Caco-2 (cell line): ENCODE measurements around the gene C1orf35. TPM values are rescaled to one million over a fixed set of nuclear protein-coding genes. Genes with fewer than 3 reads are reported as not detected.
"Not testable (repeated sequence)": the region's sequence is repeated elsewhere in the genome, so short reads cannot be mapped to it uniquely, and the experiment has no call there.

Experiments
- BruUV-seq: library from RNA; stranded (reverse); fragments of 400-500 nt; replicated peaks from 2 replicates; lab custom pipeline; 2021; lab: Mats Ljungman, UMichigan
- CTCF ChIA-PET: fragments of 300-600 bp; sonication (Branson Sonifier 250); formaldehyde crosslinking; loops from one replicate; lab custom pipeline; 2022; ENCODE audit warnings: antibody characterized with exemption; lab: Charles Lee
- POLR2A ChIA-PET: fragments of 300-600 bp; sonication (Branson Sonifier 250); formaldehyde crosslinking; loops from one replicate; lab custom pipeline; 2022; ENCODE audit warnings: antibody characterized with exemption; lab: Charles Lee
- DNase-seq, 2 experiments: peaks; one replicate each; pipeline versions ENCODE4 v3.0.0 to v3.0.0-alpha.2; 2020 to 2022
- H3K27me3 ChIP-seq: replicated peaks from 2 replicates; pipeline ENCODE4 v1.6.0; 2011; ENCODE audit warnings: low read length; ENCODE audit not compliant: control insufficient read depth, insufficient read depth
- H3K36me3 ChIP-seq: 2 replicates; pipeline ENCODE4 v1.5.1; 2011; ENCODE audit warnings: low read length; ENCODE audit not compliant: control insufficient read depth, insufficient read depth
- H3K4me1 ChIP-seq: fragments of 250-450 bp; sonication (Bioruptor Pico); 2 replicates; pipeline ENCODE4 v1.5.1; 2020; ENCODE audit warnings: mild to moderate bottlenecking
- H3K4me3 ChIP-seq: 2 replicates; pipeline ENCODE4 v1.5.1; 2011; ENCODE audit warnings: low read depth, mild to moderate bottlenecking, control low read depth, low read length
- H3K9me3 ChIP-seq: fragments of 250-450 bp; sonication (Bioruptor Pico); 2 replicates; pipeline ENCODE4 v1.5.1; 2020; ENCODE audit warnings: mild to moderate bottlenecking, moderate library complexity
- H3K27ac Mint-ChIP-seq: one replicate; pipeline ENCODE4 v1.8.0; 2022; ENCODE audit warnings: mixed read lengths; ENCODE audit not compliant: unreplicated experiment
- H3K27me3 Mint-ChIP-seq: one replicate; pipeline ENCODE4 v1.8.0; 2022; ENCODE audit warnings: mixed read lengths; ENCODE audit not compliant: insufficient read depth, unreplicated experiment
- H3K36me3 Mint-ChIP-seq: one replicate; pipeline ENCODE4 v1.8.0; 2022; ENCODE audit warnings: mild to moderate bottlenecking, mixed read lengths; ENCODE audit not compliant: insufficient read depth, unreplicated experiment
- H3K4me1 Mint-ChIP-seq: one replicate; pipeline ENCODE4 v1.8.0; 2022; ENCODE audit warnings: low read depth, mixed read lengths; ENCODE audit not compliant: unreplicated experiment
- H3K4me3 Mint-ChIP-seq: one replicate; pipeline ENCODE4 v1.8.0; 2022; ENCODE audit warnings: mild to moderate bottlenecking, moderate library complexity, mixed read lengths; ENCODE audit not compliant: unreplicated experiment
- H3K9me3 Mint-ChIP-seq: one replicate; pipeline ENCODE4 v1.8.0; 2022; ENCODE audit warnings: mixed read lengths; ENCODE audit not compliant: unreplicated experiment
- CTCF ChIP-seq, 2 experiments: fragments of 200-600 bp in 1 of 2; IDR thresholded peaks; 1 replicate in 1 of 2; 2 replicates in 1 of 2; pipeline versions ENCODE4 v1.5.1 to v1.8.0; 2011 to 2022; ENCODE audit warnings: antibody characterized with exemption in 1 of 2, control low read depth in 1 of 2, inconsistent platforms in 1 of 2, low read depth in 1 of 2, low read length in 1 of 2, mild to moderate bottlenecking in 1 of 2, moderate library complexity in 1 of 2; ENCODE audit not compliant: insufficient read depth in 1 of 2, severe bottlenecking in 1 of 2, unreplicated experiment in 1 of 2
- intact Hi-C: fragments of 100-400 bp; cut with micrococcal nuclease; formaldehyde crosslinking; loops from one replicate; pipeline ENCODE4 v1.10.0; 2022; ENCODE audit not compliant: unreplicated experiment
- total RNA-seq: library from RNA; stranded (reverse); gene quantifications from 2 replicates; pipeline ENCODE4 v1.2.3, GENCODE V29; 2022

The C1orf35 gene
- total RNA-seq, 1 experiment from 2014 or later, result 34.5 TPM

GRCh38 chr1:228112167-228112566 lies 9.0 kb upstream of the C1orf35 start:
- Mint-ChIP-seq H3K4me1 (peaks cover 7% of the 10 kb centered on the region), H3K27me3 (no peaks in the 10 kb centered on the region), H3K9me3 (no peaks in the 10 kb centered on the region), H3K36me3 (peaks cover 18% of the 10 kb centered on the region), H3K4me3 (no peak overlapping the region), H3K27ac (no peak overlapping the region)
- no TSS peak for BruUV-seq
- CTCF ChIA-PET, result no interaction called here
- Histone ChIP-seq H3K4me3 (no peak overlapping the region), H3K27me3 (no peaks in the 10 kb centered on the region), H3K4me1 (peaks cover 8% of the 10 kb centered on the region), H3K36me3 (no peaks in the 10 kb centered on the region), H3K9me3 (peaks cover 2% of the 10 kb centered on the region; the same call in 1 of the 2 replicates)
- intact Hi-C loops, result no loop called here
- no peak for DNase-seq
- TF ChIP-seq CTCF (IDR thresholded peaks at IDR 0.05; ENCODE audit: insufficient read depth in 1 of 2, low read depth in 1 of 2, low read length in 1 of 2, severe bottlenecking in 1 of 2, unreplicated experiment in 1 of 2), result no peak
- POLR2A ChIA-PET, result no interaction called here

- not testable (repeated sequence) for BruUV-seq
Observed at GRCh38 chr1:228111315-228111714, 8.2 kb upstream of the C1orf35 start.

GRCh38 chr1:228110556-228110955 lies 7.4 kb upstream of the C1orf35 start:
- intact Hi-C loops, result loop anchor here (1.0 kb wide), 2 partner anchors 21 to 30 kb away; partner anchors contain the start of gene GUK1
- DNase-seq, result no peak
- Histone ChIP-seq H3K9me3 (no peaks in the 10 kb centered on the region; the same call in 1 of the 2 replicates), H3K4me3 (peak overlapping the region; percentile 94; the same call in 1 of the 2 replicates), H3K36me3 (no peaks in the 10 kb centered on the region), H3K27me3 (no peaks in the 10 kb centered on the region), H3K4me1 (peaks cover 8% of the 10 kb centered on the region)
- POLR2A ChIA-PET, result interaction anchor here (0.6 to 1.4 kb wide), 7 partner anchors 16 to 323 kb away, joined by 3 to 18 read pairs (median 7); partner anchors contain the start of genes ARF1, GUK1 and IBA57
- peak overlapping the region; percentile 99 for H3K4me3 Mint-ChIP-seq
- TSS peak; percentile 68 for BruUV-seq
- no peak for TF ChIP-seq CTCF (IDR thresholded peaks at IDR 0.05; ENCODE audit: insufficient read depth in 1 of 2, low read depth in 1 of 2, low read length in 1 of 2, severe bottlenecking in 1 of 2, unreplicated experiment in 1 of 2)
- peak overlapping the region; percentile 100 for H3K27ac Mint-ChIP-seq
- no peaks in the 10 kb centered on the region for H3K9me3 Mint-ChIP-seq
- H3K27me3 Mint-ChIP-seq, result no peaks in the 10 kb centered on the region
- peaks cover 18% of the 10 kb centered on the region for H3K36me3 Mint-ChIP-seq
- H3K4me1 Mint-ChIP-seq, result peaks cover 7% of the 10 kb centered on the region
- CTCF ChIA-PET, result interaction anchor here (1.0 to 2.4 kb wide), 4 partner anchors 20 to 111 kb away, joined by 3 to 23 read pairs (median 4); partner anchors contain the start of gene IBA57

More at GRCh38 chr1:228111315-228111714, 8.2 kb upstream of the C1orf35 start:
- H3K4me3 ChIP-seq, DNase-seq, H3K4me1 ChIP-seq, CTCF ChIA-PET, H3K9me3 Mint-ChIP-seq, H3K36me3 ChIP-seq, H3K4me1 Mint-ChIP-seq, H3K27me3 Mint-ChIP-seq, H3K27me3 ChIP-seq, POLR2A ChIA-PET, H3K4me3 Mint-ChIP-seq, H3K9me3 ChIP-seq, intact Hi-C loops: not testable (repeated sequence)
- H3K27ac Mint-ChIP-seq, result peak overlapping the region; percentile 100
- peaks cover 18% of the 10 kb centered on the region for H3K36me3 Mint-ChIP-seq
